ENCODE measurements around the gene FADS3. TPM values are rescaled to one million over a fixed set of nuclear protein-coding genes. Genes with fewer than 3 reads are reported as not detected.

FADS3 gene
- total and polyA plus RNA-seq, 2 experiments from 2014 or later = 44.4 to 73.5 TPM

GRCh38 chr11:61930933-61931332 lies 39.6 kb upstream of the FADS3 start (continued):
- no peak for TF ChIP-seq STAT1 (IDR thresholded peaks at IDR 0.05; ENCODE audit: unreplicated experiment)
- no peak for TF ChIP-seq EZH2phosphoT487 (IDR thresholded peaks at IDR 0.05; ENCODE audit: unreplicated experiment)
- TF ChIP-seq ZNF114 (CRISPR knock-in tag; IDR thresholded peaks at IDR 0.05) = no peak
- TF ChIP-seq JUNB (IDR thresholded peaks at IDR 0.05; ENCODE audit: unreplicated experiment) = no peak

- peaks cover 6% of the 10 kb centered on the region for H3K9me3 Mint-ChIP-seq
- no peaks in the 10 kb centered on the region for H3K79me2 ChIP-seq (replicated peaks; ENCODE audit: insufficient read depth)
- no peak overlapping the region for H3K4me3 ChIP-seq
- ATAC-seq (no peak), DNase-seq (ENCODE audit: low spot score) (no peak)
- H2AFZ ChIP-seq = no peak overlapping the region
- no peaks in the 10 kb centered on the region for H3K36me3 ChIP-seq (ENCODE audit: insufficient read depth)
- no peaks in the 10 kb centered on the region for H3K9me2 ChIP-seq (ENCODE audit: insufficient read depth)
- H3F3A ChIP-seq (replicated peaks; ENCODE audit: low read depth) = 0 out of 2 replicates have a peak, but pooled peaks cover 4% of the 10 kb centered on the region
- peaks cover 28% of the 10 kb centered on the region for H3K4me1 Mint-ChIP-seq
- peaks cover 9% of the 10 kb centered on the region for H3K27me3 Mint-ChIP-seq (ENCODE audit: insufficient read depth, low read depth, poor library complexity)
- no peak overlapping the region for H3K27ac ChIP-seq (ENCODE audit: low read depth)
- H3K27me3 ChIP-seq (ENCODE audit: insufficient read depth) = no peaks in the 10 kb centered on the region
- H3K36me3 Mint-ChIP-seq (ENCODE audit: low read depth) = no peaks in the 10 kb centered on the region
- H4K20me1 ChIP-seq (replicated peaks; ENCODE audit: insufficient read depth) = no peaks in the 10 kb centered on the region
- TF ChIP-seq CTCF (conservative IDR thresholded peaks at IDR 0.05; ENCODE audit: low read depth in 2 of 2) (no peak), ZNF114 (CRISPR knock-in tag; IDR thresholded peaks at IDR 0.05) (no peak), POLR2AphosphoS5 (IDR thresholded peaks at IDR 0.05; ENCODE audit: low read depth) (no peak), EZH2 (IDR thresholded peaks at IDR 0.05; ENCODE audit: low read depth, unreplicated experiment) (no peak), ETS1 (IDR thresholded peaks at IDR 0.05) (no peak), JUNB (IDR thresholded peaks at IDR 0.05; ENCODE audit: unreplicated experiment) (no peak), EZH2phosphoT487 (IDR thresholded peaks at IDR 0.05; ENCODE audit: unreplicated experiment) (no peak), NANOG (IDR thresholded peaks at IDR 0.05; ENCODE audit: borderline replicate concordance) (no peak), STAT1 (IDR thresholded peaks at IDR 0.05; ENCODE audit: unreplicated experiment) (no peak), ZNF331 (CRISPR knock-in tag; IDR thresholded peaks at IDR 0.05; ENCODE audit: low read depth) (no peak), CREB1 (CRISPR knock-in tag; IDR thresholded peaks at IDR 0.05; ENCODE audit: low read depth) (no peak)
- TF ChIP-seq, protein P1, sequence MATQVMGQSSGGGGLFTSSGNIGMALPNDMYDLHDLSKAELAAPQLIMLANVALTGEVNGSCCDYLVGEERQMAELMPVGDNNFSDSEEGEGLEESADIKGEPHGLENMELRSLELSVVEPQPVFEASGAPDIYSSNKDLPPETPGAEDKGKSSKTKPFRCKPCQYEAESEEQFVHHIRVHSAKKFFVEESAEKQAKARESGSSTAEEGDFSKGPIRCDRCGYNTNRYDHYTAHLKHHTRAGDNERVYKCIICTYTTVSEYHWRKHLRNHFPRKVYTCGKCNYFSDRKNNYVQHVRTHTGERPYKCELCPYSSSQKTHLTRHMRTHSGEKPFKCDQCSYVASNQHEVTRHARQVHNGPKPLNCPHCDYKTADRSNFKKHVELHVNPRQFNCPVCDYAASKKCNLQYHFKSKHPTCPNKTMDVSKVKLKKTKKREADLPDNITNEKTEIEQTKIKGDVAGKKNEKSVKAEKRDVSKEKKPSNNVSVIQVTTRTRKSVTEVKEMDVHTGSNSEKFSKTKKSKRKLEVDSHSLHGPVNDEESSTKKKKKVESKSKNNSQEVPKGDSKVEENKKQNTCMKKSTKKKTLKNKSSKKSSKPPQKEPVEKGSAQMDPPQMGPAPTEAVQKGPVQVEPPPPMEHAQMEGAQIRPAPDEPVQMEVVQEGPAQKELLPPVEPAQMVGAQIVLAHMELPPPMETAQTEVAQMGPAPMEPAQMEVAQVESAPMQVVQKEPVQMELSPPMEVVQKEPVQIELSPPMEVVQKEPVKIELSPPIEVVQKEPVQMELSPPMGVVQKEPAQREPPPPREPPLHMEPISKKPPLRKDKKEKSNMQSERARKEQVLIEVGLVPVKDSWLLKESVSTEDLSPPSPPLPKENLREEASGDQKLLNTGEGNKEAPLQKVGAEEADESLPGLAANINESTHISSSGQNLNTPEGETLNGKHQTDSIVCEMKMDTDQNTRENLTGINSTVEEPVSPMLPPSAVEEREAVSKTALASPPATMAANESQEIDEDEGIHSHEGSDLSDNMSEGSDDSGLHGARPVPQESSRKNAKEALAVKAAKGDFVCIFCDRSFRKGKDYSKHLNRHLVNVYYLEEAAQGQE (IDR thresholded peaks at IDR 0.05; ENCODE audit: unreplicated experiment) = no peak
- TF ChIP-seq, protein P2, sequence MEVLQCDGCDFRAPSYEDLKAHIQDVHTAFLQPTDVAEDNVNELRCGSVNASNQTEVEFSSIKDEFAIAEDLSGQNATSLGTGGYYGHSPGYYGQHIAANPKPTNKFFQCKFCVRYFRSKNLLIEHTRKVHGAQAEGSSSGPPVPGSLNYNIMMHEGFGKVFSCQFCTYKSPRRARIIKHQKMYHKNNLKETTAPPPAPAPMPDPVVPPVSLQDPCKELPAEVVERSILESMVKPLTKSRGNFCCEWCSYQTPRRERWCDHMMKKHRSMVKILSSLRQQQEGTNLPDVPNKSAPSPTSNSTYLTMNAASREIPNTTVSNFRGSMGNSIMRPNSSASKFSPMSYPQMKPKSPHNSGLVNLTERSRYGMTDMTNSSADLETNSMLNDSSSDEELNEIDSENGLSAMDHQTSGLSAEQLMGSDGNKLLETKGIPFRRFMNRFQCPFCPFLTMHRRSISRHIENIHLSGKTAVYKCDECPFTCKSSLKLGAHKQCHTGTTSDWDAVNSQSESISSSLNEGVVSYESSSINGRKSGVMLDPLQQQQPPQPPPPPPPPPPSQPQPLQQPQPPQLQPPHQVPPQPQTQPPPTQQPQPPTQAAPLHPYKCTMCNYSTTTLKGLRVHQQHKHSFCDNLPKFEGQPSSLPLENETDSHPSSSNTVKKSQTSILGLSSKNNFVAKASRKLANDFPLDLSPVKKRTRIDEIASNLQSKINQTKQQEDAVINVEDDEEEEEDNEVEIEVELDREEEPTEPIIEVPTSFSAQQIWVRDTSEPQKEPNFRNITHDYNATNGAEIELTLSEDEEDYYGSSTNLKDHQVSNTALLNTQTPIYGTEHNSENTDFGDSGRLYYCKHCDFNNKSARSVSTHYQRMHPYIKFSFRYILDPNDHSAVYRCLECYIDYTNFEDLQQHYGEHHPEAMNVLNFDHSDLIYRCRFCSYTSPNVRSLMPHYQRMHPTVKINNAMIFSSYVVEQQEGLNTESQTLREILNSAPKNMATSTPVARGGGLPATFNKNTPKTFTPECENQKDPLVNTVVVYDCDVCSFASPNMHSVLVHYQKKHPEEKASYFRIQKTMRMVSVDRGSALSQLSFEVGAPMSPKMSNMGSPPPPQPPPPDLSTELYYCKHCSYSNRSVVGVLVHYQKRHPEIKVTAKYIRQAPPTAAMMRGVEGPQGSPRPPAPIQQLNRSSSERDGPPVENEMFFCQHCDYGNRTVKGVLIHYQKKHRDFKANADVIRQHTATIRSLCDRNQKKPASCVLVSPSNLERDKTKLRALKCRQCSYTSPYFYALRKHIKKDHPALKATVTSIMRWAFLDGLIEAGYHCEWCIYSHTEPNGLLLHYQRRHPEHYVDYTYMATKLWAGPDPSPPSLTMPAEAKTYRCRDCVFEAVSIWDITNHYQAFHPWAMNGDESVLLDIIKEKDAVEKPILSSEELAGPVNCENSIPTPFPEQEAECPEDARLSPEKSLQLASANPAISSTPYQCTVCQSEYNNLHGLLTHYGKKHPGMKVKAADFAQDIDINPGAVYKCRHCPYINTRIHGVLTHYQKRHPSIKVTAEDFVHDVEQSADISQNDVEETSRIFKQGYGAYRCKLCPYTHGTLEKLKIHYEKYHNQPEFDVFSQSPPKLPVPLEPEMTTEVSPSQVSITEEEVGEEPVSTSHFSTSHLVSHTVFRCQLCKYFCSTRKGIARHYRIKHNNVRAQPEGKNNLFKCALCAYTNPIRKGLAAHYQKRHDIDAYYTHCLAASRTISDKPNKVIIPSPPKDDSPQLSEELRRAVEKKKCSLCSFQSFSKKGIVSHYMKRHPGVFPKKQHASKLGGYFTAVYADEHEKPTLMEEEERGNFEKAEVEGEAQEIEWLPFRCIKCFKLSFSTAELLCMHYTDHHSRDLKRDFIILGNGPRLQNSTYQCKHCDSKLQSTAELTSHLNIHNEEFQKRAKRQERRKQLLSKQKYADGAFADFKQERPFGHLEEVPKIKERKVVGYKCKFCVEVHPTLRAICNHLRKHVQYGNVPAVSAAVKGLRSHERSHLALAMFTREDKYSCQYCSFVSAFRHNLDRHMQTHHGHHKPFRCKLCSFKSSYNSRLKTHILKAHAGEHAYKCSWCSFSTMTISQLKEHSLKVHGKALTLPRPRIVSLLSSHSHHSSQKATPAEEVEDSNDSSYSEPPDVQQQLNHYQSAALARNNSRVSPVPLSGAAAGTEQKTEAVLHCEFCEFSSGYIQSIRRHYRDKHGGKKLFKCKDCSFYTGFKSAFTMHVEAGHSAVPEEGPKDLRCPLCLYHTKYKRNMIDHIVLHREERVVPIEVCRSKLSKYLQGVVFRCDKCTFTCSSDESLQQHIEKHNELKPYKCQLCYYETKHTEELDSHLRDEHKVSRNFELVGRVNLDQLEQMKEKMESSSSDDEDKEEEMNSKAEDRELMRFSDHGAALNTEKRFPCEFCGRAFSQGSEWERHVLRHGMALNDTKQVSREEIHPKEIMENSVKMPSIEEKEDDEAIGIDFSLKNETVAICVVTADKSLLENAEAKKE (CRISPR knock-in tag; IDR thresholded peaks at IDR 0.05) = no peak
- peaks cover 12% of the 10 kb centered on the region for H3K4me1 ChIP-seq (ENCODE audit: insufficient read depth)
- H3K4me3 Mint-ChIP-seq = no peak overlapping the region
- H3K4me2 ChIP-seq = no peak overlapping the region
- H3K27ac Mint-ChIP-seq = no peak overlapping the region
Observed at GRCh38 chr11:61928606-61929005, 37.3 kb upstream of the FADS3 start.
